HG03097 (cell line): Measurements from ENCODE around the gene DAB2IP.

Experiments
- ATAC-seq: cut with Tn5 transposase; IDR thresholded peaks from one replicate; pipeline ENCODE4 v1.9.1; 2021; ENCODE audit not compliant: unreplicated experiment, low FRiP score

DAB2IP gene

DNA sequence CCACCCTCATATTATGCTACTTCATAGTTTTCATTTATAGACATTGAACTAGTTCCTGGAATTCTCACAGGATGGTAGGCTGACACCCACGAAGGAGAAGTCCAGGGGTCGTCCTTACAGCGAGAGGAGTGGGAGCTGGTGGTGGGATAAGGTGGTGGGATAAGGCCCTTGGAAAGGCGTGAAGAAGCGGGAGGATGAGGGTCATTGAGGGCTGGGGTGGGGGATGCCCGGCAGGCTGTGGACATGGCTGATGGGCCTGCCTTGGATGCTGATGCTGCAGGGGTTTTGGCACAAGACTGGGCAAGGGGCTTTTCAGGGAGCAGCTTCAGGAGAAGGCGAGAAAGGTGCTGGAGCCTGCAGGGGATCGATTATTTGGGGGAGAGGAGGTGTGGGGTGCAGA is 9.4 kb downstream of the DAB2IP start:
- no peak for ATAC-seq

- no peak for ATAC-seq
These were observed 9.9 kb downstream of the DAB2IP start for GRCh38 chr9:121661328-121661727.

DNA sequence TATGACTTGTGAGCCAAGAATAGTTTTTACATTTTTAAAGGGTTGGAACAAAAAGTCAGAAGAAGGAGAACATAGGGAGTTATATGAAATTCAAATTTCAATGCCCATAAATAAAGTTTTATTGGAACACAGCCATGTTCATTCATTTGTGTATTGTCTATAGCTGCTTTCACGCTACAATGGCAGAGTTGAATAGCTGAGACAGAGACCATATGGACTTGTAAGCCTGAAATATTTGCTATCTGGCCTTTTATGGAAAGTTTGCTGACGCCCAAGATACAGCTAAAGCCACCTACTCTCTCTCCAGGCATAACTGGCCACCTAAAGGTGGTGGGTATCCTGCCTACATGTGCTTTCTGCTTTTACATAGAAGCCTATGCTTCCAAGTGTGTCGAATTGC is 10.9 kb downstream of the DAB2IP start:
- ATAC-seq, result no peak

GRCh38 chr9:121662891-121663580 is 11.6 kb downstream of the DAB2IP start:
- ATAC-seq, result no peak

DNA sequence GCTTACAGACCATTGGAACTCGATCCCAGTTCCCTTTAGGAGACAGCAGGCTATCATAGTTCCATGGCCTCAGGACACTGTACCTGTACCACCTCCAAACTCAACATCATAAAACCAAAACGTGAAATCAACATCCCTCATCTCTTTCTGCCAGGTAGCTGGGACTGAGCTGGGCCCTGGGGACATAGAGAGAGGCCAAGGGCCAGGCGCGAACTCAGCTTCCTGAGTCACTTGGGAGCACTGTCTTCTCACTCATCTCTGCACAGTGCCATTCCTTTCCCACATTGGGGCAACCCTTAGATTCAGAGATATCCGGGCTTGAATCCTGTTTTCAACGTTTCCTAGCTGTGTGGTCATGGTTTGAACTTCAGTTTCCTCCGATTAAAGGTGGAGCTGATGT is 12.2 kb downstream of the DAB2IP start:
- no peak for ATAC-seq

DNA sequence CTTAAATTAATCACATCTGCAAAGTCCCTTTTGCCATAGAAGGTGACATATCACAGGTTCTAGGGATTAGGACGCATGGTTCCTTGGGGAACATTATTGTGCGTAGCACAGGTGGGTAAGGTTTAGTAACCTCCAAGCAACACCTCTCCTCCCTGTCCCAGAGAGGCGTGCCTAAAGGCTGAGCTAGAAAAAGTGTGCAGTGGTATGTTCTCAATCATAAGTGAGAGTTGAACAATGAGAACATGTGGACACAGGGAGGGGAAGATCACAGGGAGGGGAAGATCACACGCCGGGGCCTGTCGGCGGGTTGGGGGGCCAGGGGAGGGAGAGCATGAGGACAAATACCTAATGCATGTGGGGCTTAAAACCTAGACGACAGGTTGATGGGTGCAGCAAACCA is 14.9 kb downstream of the DAB2IP start:
- no peak for ATAC-seq

DNA sequence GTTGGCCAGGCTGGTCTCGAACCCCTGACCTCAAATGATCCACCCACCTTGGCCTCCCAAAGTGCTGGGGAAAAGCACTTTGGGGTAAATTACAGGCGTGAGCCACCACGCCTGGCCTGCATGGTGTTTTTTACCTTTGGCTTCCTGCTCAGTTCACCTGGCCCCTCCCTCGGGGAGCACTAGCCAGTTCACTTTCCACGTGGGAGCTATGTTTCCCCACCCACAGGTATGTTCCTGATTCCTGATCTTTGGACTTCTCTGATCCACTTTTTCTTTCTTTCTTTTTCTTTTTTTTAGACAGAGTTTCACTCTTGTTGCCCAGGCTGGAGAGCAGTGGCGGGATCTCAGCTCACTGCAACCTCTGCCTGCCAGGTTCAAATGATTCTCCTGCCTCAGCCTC is 15.8 kb downstream of the DAB2IP start:
- ATAC-seq, result no peak

- no peak for ATAC-seq
These were observed 16.5 kb downstream of the DAB2IP start for GRCh38 chr9:121667890-121668289.

DNA sequence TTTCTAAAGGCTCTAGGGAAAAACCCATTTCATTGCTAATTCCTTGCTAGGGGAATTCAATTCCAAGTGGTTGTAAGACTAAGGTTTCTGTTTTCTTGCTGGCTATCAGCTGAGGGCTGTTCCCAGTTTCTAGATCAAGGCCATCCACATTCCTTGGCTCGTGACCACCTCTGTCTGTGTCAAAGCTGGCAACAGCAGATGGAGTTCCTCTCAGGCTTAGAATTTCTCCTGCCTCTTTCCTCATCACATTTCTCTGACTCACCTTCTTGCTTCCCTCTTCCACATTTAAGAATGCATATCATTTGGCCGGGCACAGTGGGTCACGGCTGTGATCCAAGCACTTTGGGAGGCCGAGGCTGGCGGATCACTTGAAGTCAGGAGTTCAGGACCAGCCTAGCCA is 19.0 kb downstream of the DAB2IP start:
- ATAC-seq, result no peak

DNA sequence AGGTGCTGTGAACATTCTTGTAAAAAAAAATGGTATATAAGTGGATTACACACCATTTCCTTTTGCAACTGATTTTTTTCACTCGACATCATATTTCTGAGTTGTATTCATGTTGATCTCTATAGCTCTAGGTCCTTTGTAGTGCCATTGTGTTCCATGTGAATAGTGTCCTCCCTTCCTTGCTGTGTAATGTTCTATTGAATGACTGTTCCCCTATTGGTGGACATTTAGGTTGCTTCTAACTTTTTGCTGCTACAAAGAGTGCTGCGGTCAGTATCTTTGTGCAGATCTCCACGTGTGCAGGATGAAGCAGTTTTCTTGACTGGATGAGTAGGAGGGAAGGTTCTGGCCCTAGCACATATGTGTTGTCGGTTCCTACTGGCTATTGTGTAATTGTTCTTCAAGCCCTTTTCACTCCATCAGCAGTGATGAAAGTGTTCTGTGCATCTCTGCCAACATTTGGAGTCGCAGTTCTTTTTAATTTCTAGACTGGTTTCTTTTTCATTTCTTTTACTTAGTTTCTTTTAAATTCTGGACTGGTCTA is 20.2 kb downstream of the DAB2IP start:
- ATAC-seq, result no peak

DNA sequence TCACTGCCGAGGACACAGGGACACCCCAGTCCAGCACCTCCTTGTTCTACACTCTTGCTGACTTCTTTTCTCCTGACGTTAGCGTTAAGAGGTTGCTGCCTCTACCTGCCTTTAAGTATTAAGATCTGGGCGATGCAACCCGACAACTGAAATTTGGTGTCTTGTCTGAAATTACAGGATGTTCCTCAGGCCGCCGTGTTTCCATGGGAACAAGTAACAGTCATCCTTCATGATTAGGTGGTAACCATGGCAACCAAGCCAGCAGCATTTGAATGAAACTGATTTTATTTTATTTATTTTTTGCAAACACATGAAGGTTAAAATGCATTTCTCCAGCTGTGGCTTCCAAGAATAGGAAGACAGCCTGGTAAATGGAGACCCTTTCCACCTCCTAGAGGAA is 20.8 kb downstream of the DAB2IP start:
- no peak for ATAC-seq

DNA sequence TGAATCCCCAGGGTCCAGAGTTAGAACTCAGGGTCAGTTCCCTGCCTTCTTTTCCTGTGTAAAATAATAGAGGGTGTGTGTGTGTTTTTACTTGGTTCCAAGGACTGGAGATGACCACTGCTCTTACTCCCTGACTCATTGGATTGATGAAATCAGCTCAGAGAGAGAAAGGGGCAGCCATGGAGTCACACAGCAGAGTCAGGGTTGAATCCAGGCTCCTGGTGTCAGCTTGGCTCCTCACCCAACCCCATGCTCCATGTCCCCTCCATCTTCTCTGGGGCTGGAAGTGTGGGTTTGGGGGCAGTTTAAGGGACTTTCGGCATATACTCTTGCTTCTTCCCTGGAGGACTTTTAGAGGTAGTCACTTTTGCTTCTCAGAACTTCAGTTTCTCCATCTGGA is 21.6 kb downstream of the DAB2IP start:
- ATAC-seq, result no peak

DNA sequence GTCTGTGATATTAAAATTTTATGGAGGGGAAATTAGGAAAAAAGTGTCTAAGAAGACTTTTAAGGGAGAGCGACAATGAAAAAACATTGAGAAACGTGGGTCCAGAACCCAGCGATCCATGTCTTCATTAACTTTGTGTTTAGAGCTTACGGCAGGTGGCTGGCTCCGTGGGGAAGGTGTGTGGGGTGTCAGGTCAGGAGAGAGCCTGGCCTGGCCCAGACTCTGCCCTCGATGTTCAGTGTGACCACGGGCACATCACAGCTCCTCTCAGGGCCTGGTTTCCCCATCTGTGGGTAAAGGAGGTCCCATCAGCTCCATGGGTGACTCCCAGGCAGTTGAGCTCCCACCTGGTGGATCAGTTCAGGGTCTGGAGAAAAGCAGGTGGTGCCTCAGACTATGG is 22.1 kb downstream of the DAB2IP start:
- ATAC-seq, result no peak

DNA sequence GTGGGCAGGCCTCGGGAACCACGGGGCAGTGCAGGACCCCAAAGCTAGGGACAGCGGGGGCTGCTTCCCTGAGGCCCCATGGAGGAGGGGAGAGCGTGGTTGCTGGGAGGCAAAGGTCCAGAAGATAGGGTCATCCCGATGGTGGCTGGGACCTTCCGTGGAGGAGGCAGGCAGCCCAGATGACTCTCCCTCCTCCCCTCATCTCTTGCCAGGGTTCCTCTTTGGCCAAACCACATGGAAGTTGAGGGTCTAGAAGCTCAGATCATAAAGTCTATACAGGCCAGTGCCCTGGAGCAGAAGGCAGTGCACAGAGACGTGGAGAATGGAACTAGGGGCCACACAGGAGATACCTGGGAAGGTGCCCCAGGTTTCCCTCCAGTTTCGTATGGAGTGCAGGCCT is 22.6 kb downstream of the DAB2IP start:
- ATAC-seq, result no peak

DNA sequence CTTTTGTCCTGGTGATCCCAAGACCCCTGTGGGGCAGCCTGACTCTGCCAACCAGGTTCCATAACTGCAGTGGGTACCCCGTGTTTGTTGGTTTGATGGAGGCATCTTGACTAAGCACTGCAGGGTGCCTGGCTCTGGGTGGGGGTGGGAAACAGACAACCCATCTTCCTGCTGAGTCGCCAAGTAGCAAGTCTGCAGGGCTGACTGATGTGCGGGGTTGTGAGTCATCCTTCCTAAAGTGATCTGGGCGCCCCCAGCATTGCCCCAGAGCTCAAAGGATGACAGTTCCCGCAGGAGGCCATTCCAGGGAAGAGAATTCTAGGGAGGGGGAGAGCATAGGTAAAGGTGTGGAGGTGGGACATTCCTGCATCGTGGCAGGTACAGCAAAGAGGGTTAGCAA is 23.5 kb downstream of the DAB2IP start:
- no peak for ATAC-seq

DNA sequence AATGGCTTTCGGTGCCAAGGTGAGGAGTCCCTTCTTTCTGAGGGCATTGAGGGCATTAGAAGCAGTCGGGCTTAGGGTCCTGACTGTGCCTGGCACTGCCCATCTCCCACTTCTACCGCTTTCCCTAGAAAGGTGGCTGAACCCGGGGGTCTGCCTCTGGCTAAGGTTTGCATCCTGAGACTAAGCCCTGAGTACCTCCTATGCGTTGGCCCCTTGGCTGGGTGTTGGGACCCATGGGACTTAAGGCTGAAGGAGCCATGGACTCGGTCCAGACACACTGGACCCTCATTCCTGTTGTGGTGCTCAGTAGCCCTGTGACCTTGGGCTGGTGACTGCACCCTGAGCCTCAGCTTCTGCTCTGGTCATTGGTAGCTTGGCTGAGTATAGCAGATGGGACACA is 23.9 kb downstream of the DAB2IP start:
- no peak for ATAC-seq

DNA sequence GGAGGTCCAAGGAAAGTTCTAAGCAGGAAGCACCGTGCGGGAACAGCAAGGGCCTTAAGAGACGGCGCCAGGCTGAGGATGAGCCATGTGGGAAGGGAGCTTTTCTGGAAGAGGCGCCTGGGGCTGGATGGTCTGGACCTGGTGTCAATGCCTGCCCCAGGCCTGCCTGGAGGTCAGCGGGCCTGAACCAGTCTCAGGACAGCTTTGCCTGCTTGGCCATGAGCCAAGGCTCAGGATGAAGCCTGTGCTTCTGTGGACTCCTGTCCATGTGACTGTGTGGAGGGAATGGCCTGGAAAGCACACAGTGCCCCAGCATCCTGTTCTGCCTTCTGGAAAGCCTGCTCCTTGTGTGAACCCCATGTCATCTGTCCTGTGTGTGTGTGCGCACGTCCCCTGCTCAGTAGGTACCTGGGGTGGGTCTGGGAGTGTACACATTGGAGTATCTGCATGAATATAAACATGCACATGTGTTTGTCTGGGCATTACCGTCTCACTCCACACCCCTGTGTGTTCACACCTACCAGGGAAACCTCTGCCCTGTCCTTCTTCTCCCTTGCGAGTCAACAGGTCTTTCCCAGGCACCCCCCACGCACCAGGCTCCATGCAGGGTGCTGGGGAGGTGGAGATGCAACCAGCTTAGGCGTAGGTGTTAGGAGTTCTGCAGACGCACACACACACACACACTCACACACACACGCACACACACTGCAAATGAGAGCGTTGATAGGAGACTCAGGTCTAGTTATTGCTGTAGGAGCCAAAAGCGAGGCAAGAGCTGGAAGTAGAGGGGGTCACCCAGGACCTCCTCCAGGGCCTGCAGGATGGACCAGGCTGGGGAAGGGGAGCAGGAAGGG is 24.8 kb downstream of the DAB2IP start:
- ATAC-seq, result no peak

GRCh38 chr9:121676926-121677325 is 25.5 kb downstream of the DAB2IP start:
- ATAC-seq, result no peak

DNA sequence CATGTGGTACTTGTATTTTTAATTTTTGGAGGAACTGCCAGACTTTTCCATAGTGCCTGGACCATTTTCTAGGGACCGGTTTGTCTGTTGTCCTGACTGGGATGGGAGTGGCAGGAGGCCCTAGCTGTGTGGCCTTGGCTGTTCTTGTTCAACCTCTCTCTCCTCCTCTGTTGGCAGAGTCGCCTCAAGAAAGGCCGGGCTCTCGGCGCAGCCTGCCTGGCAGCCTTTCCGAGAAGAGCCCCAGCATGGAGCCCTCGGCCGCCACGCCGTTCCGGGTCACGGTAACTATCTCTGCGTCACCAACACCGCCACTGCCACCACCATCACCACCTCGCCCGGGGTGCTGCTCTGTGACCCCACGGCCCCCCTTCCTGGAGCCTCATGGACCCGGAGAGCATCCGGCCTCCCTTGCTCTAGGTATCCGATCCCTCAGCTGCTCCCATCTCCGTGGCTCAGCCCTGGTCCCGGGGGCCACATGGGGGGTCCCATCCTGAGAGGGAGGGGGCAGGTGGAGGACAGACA is 27.1 kb downstream of the DAB2IP start:
- ATAC-seq, result no peak

- no peak for ATAC-seq
These were observed 28.6 kb downstream of the DAB2IP start for GRCh38 chr9:121679901-121680635.

DNA sequence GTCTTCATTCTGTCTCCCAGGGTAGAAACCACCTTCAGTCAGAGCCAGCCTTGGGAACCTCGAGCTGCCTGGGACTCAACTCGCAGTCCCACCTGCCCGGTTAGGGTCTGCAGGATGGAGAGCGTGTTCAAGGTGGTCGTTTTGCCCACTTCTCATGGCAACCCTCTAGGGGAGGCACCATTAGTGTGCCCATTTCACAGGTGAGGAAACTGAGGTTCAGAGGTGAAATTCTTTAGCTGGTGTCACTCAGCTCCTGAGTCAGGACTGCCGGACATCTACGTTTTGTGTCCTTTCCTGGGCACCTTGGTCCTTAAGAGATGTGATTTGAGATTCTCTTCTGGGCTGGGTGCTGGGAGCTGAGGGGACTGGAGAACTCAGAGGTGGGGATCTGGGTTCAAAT is 30.0 kb downstream of the DAB2IP start:
- no peak for ATAC-seq
